ENCODE results near the gene FAM156A. TPM values are rescaled to one million over a fixed set of nuclear protein-coding genes. Genes with fewer than 3 reads are reported as not detected.
A peak's percentile ranks its signal among the peaks of the same experiment; 100 is the strongest.
"Not testable (repeated sequence)": the region's sequence is repeated elsewhere in the genome, so short reads cannot be mapped to it uniquely, and the experiment has no call there.

Gene FAM156A
- total RNA-seq (10 to 100 TPM in 3 of 4 donors, 1 to 10 TPM in 1; 9.3 to 17.9 (median 12.9) TPM), polyA plus RNA-seq (8.2 TPM)
- long read RNA-seq, donor 1, transcript FAM156A-221 (3 exons, 3,757 nt): major isoform, 6 of 43 reads
- long read RNA-seq, donor 1, partial matches to known transcripts: 2 of 43 reads
- long read RNA-seq, donor 1, other reads (novel, unspliced or antisense): 22 of 43 reads
- long read RNA-seq, donor 2, partial matches to known transcripts: 3 of 22 reads
- long read RNA-seq, donor 2, other reads (novel, unspliced or antisense): 11 of 22 reads
- long read RNA-seq, donor 3, transcript FAM156A-201 (4 exons, 2,942 nt): minor isoform, 8 of 65 reads
- long read RNA-seq, donor 3, transcript FAM156A-221 (3 exons, 3,757 nt): minor isoform, 7 of 65 reads
- long read RNA-seq, donor 3, transcript FAM156A-215 (4 exons, 644 nt): major isoform, 11 of 65 reads
- long read RNA-seq, donor 3, partial matches to known transcripts: 10 of 65 reads
- long read RNA-seq, donor 3, other reads (novel, unspliced or antisense): 21 of 65 reads
- long read RNA-seq, donor 4, partial matches to known transcripts: 2 of 24 reads
- long read RNA-seq, donor 4, other reads (novel, unspliced or antisense): 12 of 24 reads

DNA sequence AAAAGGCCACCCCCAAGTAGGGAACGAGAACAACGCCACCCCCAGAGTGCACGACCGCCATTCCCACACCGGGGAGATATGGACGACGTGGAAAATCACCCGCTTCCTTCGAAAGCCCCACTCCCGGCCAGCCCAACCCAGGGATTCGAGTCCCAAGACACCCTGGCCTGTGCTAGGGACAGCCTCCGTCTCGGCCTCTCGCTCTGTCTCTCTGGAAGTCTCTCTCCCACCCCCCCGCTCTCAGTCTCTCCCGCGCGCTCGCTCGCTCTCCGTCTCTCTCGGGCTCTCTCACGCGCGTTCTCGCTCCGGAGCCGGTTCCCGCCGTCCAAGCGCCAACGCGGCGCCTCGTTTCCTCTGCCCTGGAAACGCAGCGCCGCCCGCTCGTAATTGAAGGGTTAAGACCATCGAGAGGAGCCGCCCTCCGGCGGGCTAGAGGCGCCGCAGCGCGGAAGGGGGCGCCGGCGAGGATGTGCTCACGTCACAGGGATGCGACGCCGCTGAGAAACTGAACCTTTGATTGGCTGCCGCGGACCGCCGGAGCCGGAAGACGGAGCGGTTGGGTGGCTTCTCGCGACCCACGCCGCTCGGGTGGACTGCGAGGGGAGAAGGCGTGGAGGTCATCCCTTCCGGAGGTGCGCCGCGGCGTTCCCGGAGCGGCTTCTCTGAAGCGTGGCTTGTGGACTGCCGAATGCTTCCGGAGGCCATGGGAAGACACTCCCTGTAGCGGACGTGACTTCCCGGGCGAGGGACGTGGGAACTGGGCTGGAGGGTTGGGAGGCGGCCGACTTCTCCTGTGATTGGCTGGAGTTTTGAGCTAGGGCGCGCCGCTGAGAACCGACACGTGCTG, at the start of gene FAM156A:
FAM156A (minus strand) TSS at position 406 of the 847 bp plus-strand sequence. CDS start 9,930 bp downstream, outside the sequence.
- H3K27ac ChIP-seq (ENCODE audit: low read length); DNase-seq; H3K4me3 ChIP-seq (ENCODE audit: low read length); H3K27me3 ChIP-seq (ENCODE audit: control insufficient read depth, insufficient read depth); H3K9me3 ChIP-seq (ENCODE audit: control insufficient read depth, low read length); intact Hi-C loops (cut with DNase I); H3K4me1 ChIP-seq (ENCODE audit: control insufficient read depth, insufficient read depth, low read length): not testable (repeated sequence)
- ATAC-seq: peak; percentile 93 to 95
- no CpG with 5 or more reads among the region's 91 CpGs for WGBS

GRCh38 chrX:53005327-53005726, 47.0 kb upstream of the FAM156A start:
- Histone ChIP-seq H3K4me1 (ENCODE audit: control insufficient read depth, insufficient read depth, low read length) (peaks cover 5% of the 10 kb centered on the region), H3K4me3 (ENCODE audit: low read length) (no peak overlapping the region), H3K27me3 (ENCODE audit: control insufficient read depth, insufficient read depth) (no peaks in the 10 kb centered on the region), H3K9me3 (ENCODE audit: control insufficient read depth, low read length) (no peaks in the 10 kb centered on the region), H3K27ac (ENCODE audit: low read length) (no peak overlapping the region)
- WGBS: 10% methylated on average over 3 of the region's 3 CpGs
- ATAC-seq: peak in 1 of 2 donors; percentile 58
- intact Hi-C loops (cut with DNase I): no loop called here
- no peak for DNase-seq

GRCh38 chrX:53004811-53005210, 46.5 kb upstream of the FAM156A start:
- WGBS: 10% methylated on average over 4 of the region's 4 CpGs
- Histone ChIP-seq H3K4me1 (ENCODE audit: control insufficient read depth, insufficient read depth, low read length) (peaks cover 5% of the 10 kb centered on the region), H3K4me3 (ENCODE audit: low read length) (no peak overlapping the region), H3K9me3 (ENCODE audit: control insufficient read depth, low read length) (no peaks in the 10 kb centered on the region), H3K27me3 (ENCODE audit: control insufficient read depth, insufficient read depth) (no peaks in the 10 kb centered on the region), H3K27ac (ENCODE audit: low read length) (no peak overlapping the region)
- intact Hi-C loops (cut with DNase I): no loop called here
- ATAC-seq (peak in 1 of 2 donors; percentile 51), DNase-seq (no peak)

GRCh38 chrX:53004038-53004437, 45.7 kb upstream of the FAM156A start:
- no peaks in the 10 kb centered on the region for H3K9me3 ChIP-seq (ENCODE audit: control insufficient read depth, low read length)
- H3K27me3 ChIP-seq (ENCODE audit: control insufficient read depth, insufficient read depth): no peaks in the 10 kb centered on the region
- no peak overlapping the region for H3K4me3 ChIP-seq (ENCODE audit: low read length)
- no peak overlapping the region for H3K27ac ChIP-seq (ENCODE audit: low read length)
- no peak for DNase-seq
- intact Hi-C loops (cut with DNase I): no loop called here
- peak in 1 of 2 donors; percentile 36 for ATAC-seq
- WGBS: 50% methylated on average over 4 of the region's 4 CpGs
- peaks cover 5% of the 10 kb centered on the region for H3K4me1 ChIP-seq (ENCODE audit: control insufficient read depth, insufficient read depth, low read length)

DNA sequence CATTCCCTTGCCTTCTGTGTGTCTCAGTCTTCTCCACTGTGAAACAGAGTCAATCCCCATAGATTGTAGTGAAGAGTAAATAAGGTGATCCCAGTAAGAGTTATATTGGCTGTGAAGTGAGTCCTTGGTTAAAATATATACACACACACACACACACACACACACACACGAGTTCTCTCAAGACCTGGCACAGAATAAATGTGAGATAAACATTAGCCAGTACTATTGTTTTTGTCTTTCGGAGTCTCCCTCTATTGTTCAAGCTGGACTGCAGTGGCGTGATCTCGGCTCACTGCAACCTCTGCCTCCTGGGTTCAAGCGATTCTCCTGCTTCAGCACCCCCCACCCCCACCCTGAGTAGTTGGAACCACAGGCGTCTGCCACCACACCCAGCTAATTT, 44.8 kb upstream of the FAM156A start:
- 28% methylated on average over 6 of the region's 6 CpGs for WGBS
- DNase-seq (no peak), ATAC-seq (no peak)
- H3K27me3 ChIP-seq (ENCODE audit: control insufficient read depth, insufficient read depth): no peaks in the 10 kb centered on the region
- H3K4me3 ChIP-seq (ENCODE audit: low read length): no peak overlapping the region
- intact Hi-C loops (cut with DNase I): no loop called here
- no peak overlapping the region for H3K27ac ChIP-seq (ENCODE audit: low read length)
- H3K4me1 ChIP-seq (ENCODE audit: control insufficient read depth, insufficient read depth, low read length): peaks cover 5% of the 10 kb centered on the region
- H3K9me3 ChIP-seq (ENCODE audit: control insufficient read depth, low read length): no peaks in the 10 kb centered on the region

- Histone ChIP-seq H3K27me3 (ENCODE audit: control insufficient read depth, insufficient read depth) (no peaks in the 10 kb centered on the region), H3K27ac (ENCODE audit: low read length) (no peak overlapping the region), H3K4me3 (ENCODE audit: low read length) (no peak overlapping the region), H3K9me3 (ENCODE audit: control insufficient read depth, low read length) (no peaks in the 10 kb centered on the region), H3K4me1 (ENCODE audit: control insufficient read depth, insufficient read depth, low read length) (peaks cover 5% of the 10 kb centered on the region)
- intact Hi-C loops (cut with DNase I): no loop called here
- DNase-seq: no peak
- 83% methylated on average over 2 of the region's 2 CpGs for WGBS
- ATAC-seq: no peak
These were observed 43.6 kb upstream of the FAM156A start for GRCh38 chrX:53001958-53002357.

DNA sequence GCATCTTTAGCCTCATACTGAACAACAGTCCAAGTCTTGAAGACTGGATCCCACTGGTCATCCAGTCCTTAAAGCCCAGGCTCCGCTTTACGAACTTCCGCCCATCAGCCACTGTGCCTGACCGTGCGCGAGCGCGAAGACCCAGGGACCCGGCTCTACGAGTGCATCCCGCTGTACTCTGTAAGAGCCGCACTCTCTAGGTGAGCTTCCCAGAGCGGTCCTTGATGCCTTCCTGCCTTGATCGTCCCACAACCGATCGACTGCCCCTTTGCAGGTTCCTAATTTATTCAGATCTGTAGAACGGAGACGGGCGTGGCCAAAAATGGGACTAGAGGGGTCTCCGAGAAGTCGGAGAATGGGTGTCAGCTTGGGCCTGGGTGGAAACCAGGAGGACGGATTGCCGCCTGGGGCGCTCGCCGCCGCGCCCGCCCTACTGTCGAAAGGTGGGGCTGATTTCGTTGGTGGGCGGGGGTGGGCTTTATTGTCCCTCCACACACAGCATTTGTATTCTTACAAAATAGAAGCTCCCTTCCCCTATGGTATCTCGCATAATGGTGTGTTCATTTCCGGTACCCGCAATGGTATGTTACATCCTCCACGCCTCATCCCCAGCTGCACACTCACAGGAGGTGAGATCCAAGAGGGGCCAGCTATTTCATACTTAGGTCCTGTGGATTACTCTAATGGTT, 42.3 kb upstream of the FAM156A start:
- WGBS: 22% methylated on average over 36 of the region's 36 CpGs
- no peaks in the 10 kb centered on the region for H3K9me3 ChIP-seq (ENCODE audit: control insufficient read depth, low read length)
- no peaks in the 10 kb centered on the region for H3K27me3 ChIP-seq (ENCODE audit: control insufficient read depth, insufficient read depth)
- no peak overlapping the region for H3K4me3 ChIP-seq (ENCODE audit: low read length)
- intact Hi-C loops (cut with DNase I): no loop called here
- peaks cover 7% of the 10 kb centered on the region for H3K4me1 ChIP-seq (ENCODE audit: control insufficient read depth, insufficient read depth, low read length)
- DNase-seq: no peak
- ATAC-seq: no peak
- H3K27ac ChIP-seq (ENCODE audit: low read length): no peak overlapping the region

- intact Hi-C loops (cut with DNase I): no loop called here
- no peak for ATAC-seq
- no peak for DNase-seq
These were observed 37.6 kb upstream of the FAM156A start for GRCh38 chrX:52995987-52996331.

GRCh38 chrX:52995135-52995986, 37.0 kb upstream of the FAM156A start:
- peaks cover 2% of the 10 kb centered on the region for H3K4me1 ChIP-seq (ENCODE audit: control insufficient read depth, insufficient read depth, low read length)
- ATAC-seq (peak; percentile 98 to 99), DNase-seq (peak; percentile 93 to 97 (median 96))
- H3K4me3 ChIP-seq (ENCODE audit: low read length): peak overlapping the region; percentile 62
- intact Hi-C loops (cut with DNase I): no loop called here
- under 1% methylated on average over 46 of the region's 46 CpGs for WGBS
- H3K9me3 ChIP-seq (ENCODE audit: control insufficient read depth, low read length): no peaks in the 10 kb centered on the region
- no peaks in the 10 kb centered on the region for H3K27me3 ChIP-seq (ENCODE audit: control insufficient read depth, insufficient read depth)
- peak overlapping the region; percentile 95 for H3K27ac ChIP-seq (ENCODE audit: low read length)

More at GRCh38 chrX:52995987-52996331, 37.6 kb upstream of the FAM156A start:
- H3K27ac ChIP-seq (ENCODE audit: low read length): peak overlapping the region; percentile 28
- H3K4me1 ChIP-seq (ENCODE audit: control insufficient read depth, insufficient read depth, low read length): peaks cover 2% of the 10 kb centered on the region
- H3K9me3 ChIP-seq (ENCODE audit: control insufficient read depth, low read length): no peaks in the 10 kb centered on the region
- no peak overlapping the region for H3K4me3 ChIP-seq (ENCODE audit: low read length)
- H3K27me3 ChIP-seq (ENCODE audit: control insufficient read depth, insufficient read depth): no peaks in the 10 kb centered on the region
- WGBS: 10% methylated on average over 4 of the region's 4 CpGs

DNA sequence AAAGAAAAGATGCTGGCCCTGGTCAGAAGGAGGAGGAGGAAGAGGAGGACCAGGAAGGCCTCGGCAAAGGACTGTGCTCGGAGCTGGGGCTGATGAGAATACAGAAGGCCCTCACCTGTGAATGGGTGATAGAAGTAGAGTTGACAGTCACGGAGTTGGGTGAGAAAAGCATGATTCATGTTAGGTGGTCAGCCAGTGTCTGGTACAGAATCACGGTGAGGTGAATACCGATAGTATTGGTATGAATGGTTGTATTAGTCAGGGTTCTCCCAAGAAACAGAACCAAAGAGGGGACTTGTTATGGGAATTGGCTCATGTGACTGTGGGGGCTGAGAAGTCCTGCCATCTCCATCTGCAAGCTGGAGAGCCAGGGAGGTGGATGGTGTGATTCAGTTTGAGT, 32.5 kb upstream of the FAM156A start:
- H3K4me1 ChIP-seq (ENCODE audit: control insufficient read depth, insufficient read depth, low read length): peaks cover 4% of the 10 kb centered on the region
- ATAC-seq (no peak), DNase-seq (no peak)
- H3K9me3 ChIP-seq (ENCODE audit: control insufficient read depth, low read length): no peaks in the 10 kb centered on the region
- 83% methylated on average over 5 of the region's 5 CpGs for WGBS
- H3K27ac ChIP-seq (ENCODE audit: low read length): no peak overlapping the region
- no peaks in the 10 kb centered on the region for H3K27me3 ChIP-seq (ENCODE audit: control insufficient read depth, insufficient read depth)
- H3K4me3 ChIP-seq (ENCODE audit: low read length): no peak overlapping the region
- intact Hi-C loops (cut with DNase I): no loop called here
